ENCODE measurements around the gene BEND3. TPM values are rescaled to one million over a fixed set of nuclear protein-coding genes. Genes with fewer than 3 reads are reported as not detected.
"Not testable (repeated sequence)": the region's sequence is repeated elsewhere in the genome, so short reads cannot be mapped to it uniquely, and the experiment has no call there.

The BEND3 gene
- total RNA-seq = 1 to 10 TPM; 3.3 to 4.7 TPM

- peaks cover 23% of the 10 kb centered on the region for H3K4me1 Mint-ChIP-seq
- no peaks in the 10 kb centered on the region for H3K9me3 Mint-ChIP-seq (ENCODE audit: low read depth)
- peak within 1 kb of the TSS; percentile 54 for H3K27ac Mint-ChIP-seq
- DNase-seq (peak; percentile 48), ATAC-seq (peak; percentile 40)
- H3K27me3 Mint-ChIP-seq = peaks cover 18% of the 10 kb centered on the region
- CTCF ChIA-PET = interaction anchor here (0.9 to 4.2 kb wide), 8 partner anchors 8 to 733 kb away, joined by 3 to 59 read pairs (median 4); partner anchors contain the start of gene MTRES1
- H3K36me3 Mint-ChIP-seq = peaks cover 1% of the 10 kb centered on the region
- H3K4me3 Mint-ChIP-seq = peak within 1 kb of the TSS; percentile 70
Observed at GRCh38 chr6:107114926-107115694, at the start of gene BEND3. Gene BEND3, minus strand, starts transcription at chr6:107115515. Its CDS starts 16,230 bp downstream, at chr6:107099285.

- H3K27me3 Mint-ChIP-seq; H3K9me3 Mint-ChIP-seq (ENCODE audit: low read depth); CTCF ChIA-PET; DNase-seq; H3K36me3 Mint-ChIP-seq; H3K27ac Mint-ChIP-seq; H3K4me3 Mint-ChIP-seq; H3K4me1 Mint-ChIP-seq; ATAC-seq: not testable (repeated sequence)
Observed at GRCh38 chr6:107164299-107164698, 49.0 kb upstream of the BEND3 start.

DNA sequence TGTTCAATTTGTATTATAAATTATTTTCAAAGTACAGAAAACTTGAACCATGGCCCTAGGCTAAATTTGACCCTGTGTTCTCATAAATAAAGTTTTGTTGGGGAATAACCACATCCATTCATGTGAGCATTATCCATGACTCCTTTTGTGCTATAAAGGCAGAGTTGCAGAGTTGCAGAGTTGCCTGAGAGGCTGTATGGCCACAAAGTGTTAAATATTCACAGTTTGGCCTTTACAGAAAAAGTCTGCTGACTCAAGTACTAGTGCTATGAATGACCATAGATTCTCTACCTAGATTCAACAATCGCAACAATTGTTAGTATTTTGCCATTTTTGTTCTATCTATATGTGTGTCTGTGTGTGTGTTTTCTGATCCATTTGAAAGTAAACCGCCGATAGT lies 46.2 kb upstream of the BEND3 start:
- Mint-ChIP-seq H3K36me3 (no peaks in the 10 kb centered on the region), H3K4me1 (no peaks in the 10 kb centered on the region), H3K9me3 (ENCODE audit: low read depth) (no peaks in the 10 kb centered on the region), H3K27ac (no peak overlapping the region), H3K4me3 (no peak overlapping the region), H3K27me3 (no peaks in the 10 kb centered on the region)
- DNase-seq (no peak), ATAC-seq (no peak)
- CTCF ChIA-PET = no interaction called here

DNA sequence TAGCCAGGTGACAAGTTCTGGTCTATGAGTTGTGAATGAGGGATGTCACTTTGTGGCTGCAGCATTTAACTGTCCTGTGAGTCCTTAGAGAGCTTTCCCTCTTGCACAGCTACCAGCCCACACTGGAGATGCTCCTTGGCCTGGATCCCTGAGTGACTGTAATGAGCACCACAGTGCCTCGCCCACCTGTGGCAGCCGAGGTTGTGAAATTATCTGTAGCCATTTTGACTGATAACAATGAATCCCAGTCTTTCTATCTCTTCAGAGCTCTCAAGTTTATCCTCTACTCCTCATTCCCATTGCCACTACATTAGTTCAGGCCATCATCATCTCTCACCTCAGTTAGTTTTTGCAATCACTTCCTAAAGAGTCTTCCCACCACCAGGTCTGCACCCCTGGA lies 41.3 kb upstream of the BEND3 start:
- CTCF ChIA-PET = no interaction called here
- ATAC-seq (no peak), DNase-seq (no peak)
- Mint-ChIP-seq H3K36me3 (no peaks in the 10 kb centered on the region), H3K9me3 (ENCODE audit: low read depth) (no peaks in the 10 kb centered on the region), H3K4me1 (no peaks in the 10 kb centered on the region), H3K27ac (no peak overlapping the region), H3K4me3 (no peak overlapping the region), H3K27me3 (no peaks in the 10 kb centered on the region)

DNA sequence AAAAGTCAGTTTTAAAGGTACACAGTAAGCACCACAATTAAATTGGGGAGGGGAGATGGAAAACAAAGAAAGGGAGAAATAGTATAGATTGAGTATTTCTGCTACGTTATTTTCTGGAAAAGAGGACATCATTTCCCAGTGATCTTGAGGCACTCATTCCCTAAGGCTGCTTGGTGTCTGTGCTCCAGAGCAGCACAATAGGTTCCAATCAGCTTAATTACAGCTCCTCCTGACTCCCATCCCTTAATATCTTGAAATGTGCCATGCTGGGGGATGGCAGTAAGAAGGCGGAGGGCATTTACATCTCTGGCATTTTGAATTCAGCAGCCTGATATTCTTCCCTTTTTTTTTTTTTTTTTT lies 39.5 kb upstream of the BEND3 start:
- no peaks in the 10 kb centered on the region for H3K9me3 Mint-ChIP-seq (ENCODE audit: low read depth)
- no peak overlapping the region for H3K4me3 Mint-ChIP-seq
- DNase-seq (no peak), ATAC-seq (no peak)
- no peaks in the 10 kb centered on the region for H3K27me3 Mint-ChIP-seq
- no peak overlapping the region for H3K27ac Mint-ChIP-seq
- H3K4me1 Mint-ChIP-seq = no peaks in the 10 kb centered on the region
- CTCF ChIA-PET = no interaction called here
- H3K36me3 Mint-ChIP-seq = no peaks in the 10 kb centered on the region

- Mint-ChIP-seq H3K9me3 (ENCODE audit: low read depth) (no peaks in the 10 kb centered on the region), H3K27ac (no peak overlapping the region), H3K4me3 (no peak overlapping the region), H3K27me3 (no peaks in the 10 kb centered on the region), H3K36me3 (no peaks in the 10 kb centered on the region), H3K4me1 (no peaks in the 10 kb centered on the region)
- DNase-seq (no peak), ATAC-seq (no peak)
- CTCF ChIA-PET = no interaction called here
Observed at GRCh38 chr6:107154131-107154800, 39.0 kb upstream of the BEND3 start.

DNA sequence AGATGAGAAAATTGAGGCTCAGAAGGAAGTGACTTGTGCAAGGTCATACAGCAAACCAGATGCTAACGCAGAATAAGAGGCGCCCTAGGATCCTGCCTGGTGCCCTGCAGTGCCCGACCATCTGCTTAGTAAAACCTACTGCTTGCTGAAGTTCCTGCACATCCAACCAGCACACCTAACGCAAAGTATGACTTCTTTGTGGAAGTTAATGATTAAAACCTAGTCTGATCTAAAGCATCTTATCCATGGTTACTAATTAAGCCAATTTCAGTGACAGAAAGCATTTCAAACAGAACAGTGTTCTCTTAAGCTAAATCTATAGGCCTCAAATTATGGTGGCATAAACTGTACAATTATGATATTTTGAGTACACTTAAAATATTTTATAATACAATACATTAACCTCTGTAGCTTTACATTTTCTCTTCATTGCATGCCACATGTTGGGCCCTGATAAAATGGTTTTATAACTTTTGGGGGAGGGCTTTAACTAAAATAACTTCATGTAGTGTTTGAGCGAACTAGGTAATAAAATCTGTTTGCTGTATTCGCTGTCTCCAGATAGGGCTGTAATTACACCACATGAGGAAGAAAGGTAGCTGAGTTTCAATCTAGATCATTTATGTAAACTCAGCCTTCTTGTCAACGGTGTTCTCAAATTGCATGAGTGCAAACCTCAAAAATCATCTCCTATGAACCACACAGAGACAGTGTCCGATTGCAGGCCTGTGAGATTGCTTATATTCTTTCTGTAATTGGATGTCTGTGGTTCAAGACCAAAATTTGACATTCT lies 37.5 kb upstream of the BEND3 start:
- CTCF ChIA-PET = interaction anchor here (1.0 kb wide), 1 partner anchor 29 kb away, joined by 3 read pairs; no protein-coding TSS in a partner anchor
- Mint-ChIP-seq H3K27me3 (no peaks in the 10 kb centered on the region), H3K36me3 (no peaks in the 10 kb centered on the region), H3K27ac (no peak overlapping the region), H3K4me3 (no peak overlapping the region), H3K9me3 (ENCODE audit: low read depth) (no peaks in the 10 kb centered on the region), H3K4me1 (no peaks in the 10 kb centered on the region)
- no peak for ATAC-seq
- no peak for DNase-seq

DNA sequence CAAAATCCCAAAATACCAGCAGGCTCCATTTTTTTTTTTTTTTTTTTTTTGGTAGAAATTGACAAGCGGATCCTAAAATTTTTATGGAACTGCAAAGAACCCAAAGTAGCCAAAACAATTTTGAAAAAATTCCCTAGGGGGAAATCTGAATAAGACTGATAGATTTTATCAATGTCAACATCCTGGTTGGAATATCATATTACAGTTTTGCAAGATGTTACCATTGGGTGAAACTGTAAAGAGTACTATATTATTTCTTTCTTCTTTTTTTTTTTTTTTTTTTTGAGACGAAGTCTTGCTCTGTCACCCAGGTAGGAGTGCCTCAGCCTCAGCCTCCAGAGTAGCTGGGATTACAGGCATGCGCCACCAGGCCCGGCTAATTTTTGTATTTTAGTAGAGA lies 29.4 kb upstream of the BEND3 start:
- H3K4me3 Mint-ChIP-seq = no peak overlapping the region
- H3K27me3 Mint-ChIP-seq = no peaks in the 10 kb centered on the region
- ATAC-seq (no peak), DNase-seq (no peak)
- H3K27ac Mint-ChIP-seq = no peak overlapping the region
- no peaks in the 10 kb centered on the region for H3K9me3 Mint-ChIP-seq (ENCODE audit: low read depth)
- no peaks in the 10 kb centered on the region for H3K36me3 Mint-ChIP-seq
- H3K4me1 Mint-ChIP-seq = no peaks in the 10 kb centered on the region
- CTCF ChIA-PET = interaction anchor here (0.7 kb wide), 1 partner anchor 670 kb away, joined by 5 read pairs; no protein-coding TSS in a partner anchor

DNA sequence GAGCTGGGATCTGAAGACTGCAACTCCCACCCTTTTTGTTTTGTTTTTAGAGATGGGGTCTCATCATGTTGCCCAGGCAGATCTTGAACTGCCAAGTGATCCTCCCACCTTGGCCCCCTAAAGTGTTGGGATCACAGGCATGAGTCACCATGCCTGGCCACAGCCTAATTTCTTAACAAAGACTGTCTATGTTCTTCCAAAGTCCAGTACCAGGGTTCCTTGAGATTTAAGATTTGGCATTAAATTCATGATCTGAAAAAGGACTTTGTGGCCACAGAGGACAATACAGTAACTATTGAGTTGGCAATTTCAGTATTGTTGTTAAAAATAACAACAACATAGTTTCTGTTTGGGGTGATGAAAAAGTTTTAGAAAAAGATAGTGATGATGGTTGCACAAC lies 28.7 kb upstream of the BEND3 start:
- CTCF ChIA-PET = interaction anchor here (0.6 kb wide), 1 partner anchor 532 kb away, joined by 4 read pairs; no protein-coding TSS in a partner anchor

GRCh38 chr6:107140581-107140980 lies 25.3 kb upstream of the BEND3 start:
- no peaks in the 10 kb centered on the region for H3K4me1 Mint-ChIP-seq
- H3K27me3 Mint-ChIP-seq = no peaks in the 10 kb centered on the region
- H3K27ac Mint-ChIP-seq = no peak overlapping the region
- ATAC-seq (no peak), DNase-seq (no peak)
- H3K9me3 Mint-ChIP-seq (ENCODE audit: low read depth) = no peaks in the 10 kb centered on the region
- CTCF ChIA-PET = no interaction called here
- H3K4me3 Mint-ChIP-seq = no peak overlapping the region
- no peaks in the 10 kb centered on the region for H3K36me3 Mint-ChIP-seq

More for the DNA sequence above, 28.7 kb upstream of the BEND3 start:
- DNase-seq (no peak), ATAC-seq (no peak)
- H3K4me3 Mint-ChIP-seq = no peak overlapping the region
- H3K27ac Mint-ChIP-seq = no peak overlapping the region
- no peaks in the 10 kb centered on the region for H3K4me1 Mint-ChIP-seq
- no peaks in the 10 kb centered on the region for H3K9me3 Mint-ChIP-seq (ENCODE audit: low read depth)
- H3K27me3 Mint-ChIP-seq = no peaks in the 10 kb centered on the region
- H3K36me3 Mint-ChIP-seq = no peaks in the 10 kb centered on the region

DNA sequence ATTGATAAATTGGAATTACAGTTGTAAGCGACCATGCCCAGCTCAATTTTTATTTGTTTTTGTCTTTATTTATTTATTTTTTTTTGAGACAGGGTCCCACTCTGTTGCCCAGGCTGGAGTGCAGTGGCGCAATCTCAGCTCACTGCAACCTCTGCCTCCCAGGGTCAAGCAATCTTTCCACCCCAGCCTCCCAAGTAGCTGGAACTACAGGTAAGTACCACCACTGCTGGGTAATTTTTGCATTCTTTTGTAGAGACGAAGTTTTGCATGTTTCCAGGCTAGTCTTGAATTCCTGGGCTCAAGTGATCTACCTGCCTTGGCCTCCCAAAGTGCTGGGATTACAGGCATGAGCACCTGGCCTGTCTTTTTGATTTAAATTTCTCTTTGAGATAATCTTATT lies 21.0 kb upstream of the BEND3 start:
- H3K36me3 Mint-ChIP-seq; ATAC-seq; H3K27me3 Mint-ChIP-seq; H3K4me1 Mint-ChIP-seq; H3K4me3 Mint-ChIP-seq; CTCF ChIA-PET; H3K9me3 Mint-ChIP-seq (ENCODE audit: low read depth); H3K27ac Mint-ChIP-seq; DNase-seq: not testable (repeated sequence)

GRCh38 chr6:107135048-107135680 lies 19.8 kb upstream of the BEND3 start:
- CTCF ChIA-PET = interaction anchor here (0.8 kb wide), 1 partner anchor 821 kb away, joined by 3 read pairs; no protein-coding TSS in a partner anchor
- not testable (repeated sequence) for H3K27ac Mint-ChIP-seq; H3K4me3 Mint-ChIP-seq; H3K36me3 Mint-ChIP-seq; ATAC-seq; H3K27me3 Mint-ChIP-seq; DNase-seq; H3K4me1 Mint-ChIP-seq; H3K9me3 Mint-ChIP-seq (ENCODE audit: low read depth)

GRCh38 chr6:107132330-107132954 lies 17.1 kb upstream of the BEND3 start:
- CTCF ChIA-PET = interaction anchor here (2.0 kb wide), 1 partner anchor 14 kb away, joined by 4 read pairs; no protein-coding TSS in a partner anchor
- DNase-seq (no peak), ATAC-seq (no peak)

More at GRCh38 chr6:107132330-107132954, 17.1 kb upstream of the BEND3 start:
- Mint-ChIP-seq H3K4me3 (no peak overlapping the region), H3K9me3 (ENCODE audit: low read depth) (no peaks in the 10 kb centered on the region), H3K4me1 (peaks cover 2% of the 10 kb centered on the region), H3K36me3 (no peaks in the 10 kb centered on the region), H3K27ac (no peak overlapping the region), H3K27me3 (peaks cover 5% of the 10 kb centered on the region)

All from activated CD8-positive, alpha-beta memory T cell treated with anti-CD3 and anti-CD28 coated beads, Interleukin-2, amount 10 ng/mL, durations not matched to agents 7 days and 5 days (primary cell).